Loucy (cell line): ENCODE results near the gene PPFIBP2.

Experiments used
- CTCF ChIP-seq: fragments of 200-600 bp; sonication (generic); conservative IDR thresholded peaks from 2 replicates; pipeline ENCODE4 v1.5.1; 2014; ENCODE audit warnings: mild to moderate bottlenecking, antibody characterized with exemption, low read length
- EZH2phosphoT487 ChIP-seq: fragments of 200-600 bp; IDR thresholded peaks from 2 replicates; pipeline ENCODE4 v1.6.1; 2018; ENCODE audit warnings: antibody characterized with exemption, mild to moderate bottlenecking, moderate library complexity, borderline replicate concordance

GRCh38 chr11:7493670-7494069, 20.1 kb upstream of the PPFIBP2 start:
- TF ChIP-seq EZH2phosphoT487 = no peak
- no peak for TF ChIP-seq CTCF
